GM18873 (cell line): ENCODE measurements around the gene RTN4RL1.

Experiments
- ATAC-seq: cut with Tn5 transposase; IDR thresholded peaks from one replicate; pipeline ENCODE4 v1.9.1; 2021; ENCODE audit warnings: mild to moderate bottlenecking, moderate library complexity, moderate number of reproducible peaks; ENCODE audit not compliant: unreplicated experiment, low FRiP score

Gene RTN4RL1

DNA sequence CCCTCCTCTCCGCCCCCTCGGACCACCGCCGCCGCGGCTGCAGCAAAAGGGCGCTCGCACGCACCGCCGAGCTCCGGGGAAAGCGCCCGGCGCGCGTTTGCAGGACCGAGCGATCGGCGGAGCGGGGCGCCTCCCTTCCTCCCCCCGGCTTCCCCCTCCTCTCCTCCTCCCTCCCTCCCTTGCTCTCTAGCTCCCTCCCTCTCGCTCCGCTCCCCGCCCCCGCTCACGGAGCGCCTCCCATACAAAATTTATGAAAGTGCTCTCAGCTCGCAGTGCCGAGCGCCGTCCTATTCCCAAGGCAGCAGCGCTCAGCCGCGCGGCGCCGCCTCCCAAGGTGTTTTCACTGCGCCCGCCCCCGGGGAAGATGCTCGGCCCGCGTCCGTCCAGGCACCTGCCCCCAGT is at the start of gene RTN4RL1:
TSS of gene RTN4RL1 (minus strand) at position 115 of the 402 bp plus-strand sequence. CDS start 469 bp downstream, outside the sequence.
- no peak for ATAC-seq

DNA sequence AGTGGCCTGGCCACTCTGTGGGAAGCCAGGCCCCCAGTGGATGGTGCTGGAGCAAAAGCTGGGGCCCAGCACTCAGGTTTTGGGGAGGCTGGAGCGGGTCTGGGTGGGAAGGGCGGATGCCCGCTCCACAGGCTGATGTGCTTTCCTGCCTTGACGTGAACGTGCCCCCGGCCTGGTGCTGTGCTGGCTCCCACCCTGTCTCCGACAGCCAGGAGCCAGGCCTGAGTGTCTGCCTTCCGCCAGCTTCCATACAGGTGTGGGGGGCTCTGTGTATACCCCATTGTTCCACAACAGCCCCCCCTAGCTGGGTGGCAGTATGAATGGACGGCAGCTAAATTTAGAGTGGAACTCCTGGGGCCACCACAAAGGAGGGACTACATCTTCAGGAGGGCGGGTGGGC is 49.8 kb upstream of the RTN4RL1 start:
- no peak for ATAC-seq

DNA sequence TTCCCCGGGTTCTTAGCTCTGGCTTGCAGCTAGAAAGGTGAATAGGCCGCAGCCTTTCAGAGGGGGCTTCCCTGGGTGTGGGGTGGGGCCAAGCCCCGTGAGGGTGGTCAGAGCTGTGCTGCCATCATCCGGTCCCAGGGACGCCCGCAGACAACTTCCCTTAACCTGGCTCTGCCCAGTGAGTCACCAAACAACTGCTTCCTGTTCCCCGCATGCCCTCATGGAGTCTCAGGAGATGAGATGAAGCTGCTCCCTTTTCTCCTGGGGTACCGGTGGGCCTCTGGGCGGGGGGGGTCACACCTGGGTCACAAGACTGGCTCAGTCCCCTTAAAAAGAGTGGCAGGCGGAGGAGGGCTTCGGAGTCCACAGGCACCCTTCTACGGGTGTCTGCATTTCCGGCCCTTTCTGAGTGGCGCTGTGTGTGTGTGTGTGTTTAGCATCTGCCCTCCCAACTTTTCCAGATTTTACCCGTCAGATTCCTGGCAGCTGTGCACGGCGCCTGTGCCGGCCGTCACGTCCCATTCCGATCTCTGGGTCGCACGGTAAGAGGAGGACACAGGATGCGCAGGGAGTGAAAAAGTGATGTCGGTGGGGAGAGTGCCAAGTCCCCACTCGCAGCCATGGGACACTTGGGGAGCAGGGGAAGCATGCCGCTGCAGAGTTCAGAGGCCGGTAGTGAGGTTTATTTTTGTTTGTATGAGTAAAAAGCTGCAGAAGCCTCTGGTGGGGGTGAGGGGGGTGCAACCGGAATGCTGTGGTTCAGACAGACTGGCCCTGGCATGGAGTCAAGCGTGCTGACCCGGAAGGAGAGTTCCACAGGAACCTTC is 46.5 kb upstream of the RTN4RL1 start:
- ATAC-seq, result no peak

DNA sequence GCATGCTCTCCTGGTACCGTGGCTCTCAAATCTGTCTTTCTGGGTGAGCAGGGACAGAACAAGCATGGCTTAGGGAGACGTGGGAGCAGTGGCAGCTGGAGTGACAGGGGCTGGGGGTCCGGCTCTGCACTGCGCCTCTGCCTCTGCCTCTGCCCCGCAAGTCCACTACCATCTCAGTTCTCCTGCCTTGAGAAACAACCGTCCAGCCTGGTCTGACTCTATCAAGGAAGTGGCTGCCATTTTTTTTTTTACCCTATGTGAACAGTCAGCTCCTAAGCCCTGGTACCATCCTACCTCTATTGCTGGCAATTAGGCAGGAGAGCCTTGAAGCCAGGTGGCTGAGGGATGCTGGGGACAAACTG is 45.9 kb upstream of the RTN4RL1 start:
- ATAC-seq, result no peak

- peak; percentile 85 for ATAC-seq
Observed at GRCh38 chr17:2070241-2071023, 45.3 kb upstream of the RTN4RL1 start.

DNA sequence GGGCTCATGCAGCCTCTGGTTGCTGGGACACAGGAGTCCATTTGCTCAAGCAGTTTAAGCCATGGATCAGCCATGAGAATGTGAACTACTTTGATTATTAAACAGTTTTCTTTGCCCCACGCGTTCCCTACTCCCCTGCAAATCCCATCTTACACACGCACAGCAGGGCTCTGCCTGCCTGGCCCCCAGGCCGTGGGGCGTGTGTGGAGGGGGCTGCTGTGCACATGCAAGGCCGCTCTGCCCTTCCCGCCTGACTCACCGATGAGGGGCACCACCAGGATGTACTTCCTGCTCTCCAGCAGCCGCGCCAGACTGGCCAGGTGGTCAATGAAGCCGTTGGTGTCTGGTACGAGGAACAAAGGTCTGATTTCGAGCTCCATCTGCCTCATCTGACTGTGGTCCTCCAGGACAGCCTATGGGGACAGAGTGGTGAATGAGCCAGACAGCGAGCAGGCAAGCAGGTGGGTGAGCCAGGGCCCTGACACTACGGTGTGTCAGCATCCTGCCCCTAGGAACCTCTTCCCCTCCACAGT is 43.5 kb upstream of the RTN4RL1 start:
- no peak for ATAC-seq

DNA sequence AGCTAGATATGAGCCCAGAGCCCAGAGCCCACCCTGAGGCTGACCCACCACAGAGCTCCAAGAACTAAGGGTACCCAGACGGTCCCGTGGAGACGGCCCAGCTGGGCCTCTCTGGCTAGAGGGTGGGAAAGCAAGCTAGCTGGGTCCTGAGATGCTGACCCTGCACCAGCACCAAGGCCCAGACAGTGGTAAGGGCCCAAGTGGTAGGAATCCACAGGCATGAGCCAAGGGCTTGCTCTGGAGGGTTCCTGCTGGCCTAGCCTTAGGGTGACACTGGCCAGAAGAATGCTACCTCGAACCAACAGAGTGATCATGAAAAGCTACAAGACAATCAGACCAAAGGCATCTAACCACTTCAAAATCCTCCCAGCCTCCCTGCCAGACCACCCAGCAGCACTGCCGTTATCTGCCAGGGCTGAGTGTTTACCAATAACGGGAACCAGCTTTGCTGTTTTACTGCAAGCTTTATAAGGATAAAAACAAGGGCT is 42.9 kb upstream of the RTN4RL1 start:
- ATAC-seq, result no peak

DNA sequence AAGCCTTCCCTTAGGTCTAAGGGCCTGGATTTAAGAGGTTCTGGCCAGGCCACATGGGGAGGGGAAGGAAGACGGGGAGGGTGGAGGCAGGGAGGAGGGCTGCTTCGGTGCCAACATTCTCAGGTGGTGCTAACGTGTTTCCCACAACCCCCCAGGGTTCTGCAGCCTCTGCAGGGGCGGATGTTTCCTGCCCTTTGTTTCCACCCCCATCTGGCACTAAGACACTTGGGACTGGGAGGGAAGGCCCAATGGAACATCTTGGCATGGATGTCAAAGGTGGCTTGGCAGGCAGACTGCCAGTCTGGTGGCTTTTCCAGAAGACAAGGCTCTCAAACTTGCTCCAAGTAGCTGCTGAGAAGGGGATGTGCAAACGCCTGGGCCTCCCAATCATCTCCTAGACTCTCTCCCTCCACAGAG is 42.5 kb upstream of the RTN4RL1 start:
- ATAC-seq, result no peak

DNA sequence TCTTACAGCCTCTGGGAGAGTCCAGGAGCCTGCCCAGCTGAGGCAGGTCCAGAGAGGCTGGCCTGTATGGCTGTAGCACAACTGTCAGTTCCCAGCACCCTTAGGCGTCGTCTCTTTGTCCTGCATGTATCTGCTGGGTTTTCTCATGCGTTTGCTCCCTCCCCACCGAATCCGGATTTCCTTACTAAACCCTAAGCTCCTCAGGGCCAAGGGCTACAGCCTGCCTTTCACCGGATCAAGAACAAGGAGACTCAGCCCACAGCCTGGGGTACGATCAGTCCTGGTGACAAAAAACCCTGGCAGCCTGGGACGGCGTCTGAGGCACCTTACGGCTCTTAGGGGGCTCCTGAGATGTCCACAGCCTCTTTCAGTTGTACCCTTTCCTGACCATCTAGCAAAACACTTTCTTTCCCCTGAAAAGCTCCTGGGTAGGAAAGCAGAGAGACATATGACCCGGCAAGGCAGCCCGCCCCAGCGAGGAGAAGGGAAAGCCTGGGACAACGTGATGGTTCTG is 42.0 kb upstream of the RTN4RL1 start:
- no peak for ATAC-seq

- ATAC-seq, result no peak
Observed at GRCh38 chr17:2065949-2066400, 40.8 kb upstream of the RTN4RL1 start.

- ATAC-seq, result no peak
Observed at GRCh38 chr17:2064980-2065785, 40.0 kb upstream of the RTN4RL1 start.

GRCh38 chr17:2064520-2064971 is 39.4 kb upstream of the RTN4RL1 start:
- no peak for ATAC-seq

GRCh38 chr17:2064147-2064489 is 39.0 kb upstream of the RTN4RL1 start:
- no peak for ATAC-seq

DNA sequence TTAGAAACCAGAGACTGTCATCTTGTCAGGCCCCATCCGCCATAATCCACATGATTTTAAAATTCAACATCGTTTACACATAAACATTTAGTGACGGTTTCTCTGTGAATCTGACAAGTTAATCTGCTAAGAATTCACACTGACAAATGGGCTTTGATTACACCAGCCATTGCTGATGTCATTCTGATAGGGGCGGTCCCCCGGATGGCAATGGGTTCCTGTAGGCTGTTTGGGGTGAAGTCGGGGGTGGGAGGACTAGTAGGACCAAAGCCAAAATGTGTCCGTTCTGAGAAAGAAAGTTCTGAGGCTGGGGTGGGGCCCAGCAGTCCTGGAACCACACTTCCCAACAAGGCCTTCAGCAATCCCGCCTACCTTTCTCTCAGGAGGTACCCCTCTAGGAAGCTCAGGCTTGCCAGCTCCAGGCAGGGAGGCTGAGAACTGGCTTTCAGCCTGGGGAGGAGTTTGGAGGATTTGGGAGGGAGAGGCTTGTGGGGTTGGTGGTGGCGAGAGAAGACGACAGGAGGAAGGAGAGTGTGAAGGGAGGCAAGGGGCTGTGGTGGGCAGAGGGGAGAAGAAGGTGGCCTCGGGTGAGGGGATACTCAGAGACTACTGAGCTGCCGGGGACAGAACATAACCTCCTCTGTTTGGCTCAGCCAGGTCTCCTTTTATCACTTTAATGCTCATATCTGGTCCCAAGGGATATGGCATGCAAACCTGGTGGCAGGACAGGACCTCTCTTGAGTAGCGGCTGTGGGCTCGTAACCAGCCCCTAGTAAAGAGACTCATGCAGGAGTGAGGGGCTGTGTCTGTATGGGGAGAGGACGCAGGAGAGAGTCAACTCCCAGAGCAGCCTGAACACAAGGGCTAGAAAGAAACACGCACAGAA is 38.4 kb upstream of the RTN4RL1 start:
- ATAC-seq, result no peak

- no peak for ATAC-seq
Observed at GRCh38 chr17:2062571-2063183, 37.5 kb upstream of the RTN4RL1 start.

DNA sequence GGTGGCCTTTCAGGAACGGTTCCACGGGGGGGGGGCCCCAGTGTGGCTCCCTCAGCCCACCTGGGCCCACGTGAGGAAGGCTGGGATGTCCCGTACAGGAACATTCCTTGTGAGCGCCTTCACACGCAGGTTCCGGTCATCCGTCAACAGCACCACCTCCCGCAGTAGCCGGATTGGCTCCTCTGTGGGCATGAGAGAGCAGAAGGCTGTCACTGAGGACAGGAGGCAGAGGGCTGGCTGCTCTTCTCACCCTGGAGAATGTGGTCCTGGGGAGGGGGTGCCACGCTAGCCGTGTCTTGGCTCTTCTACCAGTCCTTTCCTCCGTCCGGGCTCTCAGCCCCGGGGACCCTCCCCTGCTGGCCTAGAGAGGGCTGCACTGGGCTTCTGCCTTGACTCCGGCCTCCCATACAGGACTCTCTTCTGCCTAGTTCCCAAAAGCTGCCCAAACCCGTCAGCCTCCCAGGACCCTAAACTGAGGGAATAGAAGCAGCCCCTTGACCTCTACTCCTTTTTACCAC is 36.4 kb upstream of the RTN4RL1 start:
- ATAC-seq, result no peak

- no peak for ATAC-seq
Observed at GRCh38 chr17:2060681-2061440, 35.7 kb upstream of the RTN4RL1 start.

DNA sequence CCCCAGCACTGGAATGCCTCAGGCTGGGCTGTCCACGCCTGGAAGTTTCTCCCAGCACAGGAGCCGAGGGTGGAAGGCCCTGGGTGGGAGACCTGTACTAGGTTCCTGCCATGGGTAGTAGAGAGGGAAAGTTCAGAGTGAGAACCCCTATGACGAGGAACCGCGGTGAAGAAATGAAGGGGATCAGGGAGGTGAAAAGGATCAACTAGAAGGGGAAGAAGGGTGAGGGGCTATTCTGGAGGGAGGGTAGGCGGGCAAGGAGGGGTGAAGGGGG is 35.2 kb upstream of the RTN4RL1 start:
- ATAC-seq, result no peak
